ENCODE measurements around the gene VWF.

- TF ChIP-seq CTCF (IDR thresholded peaks at IDR 0.05) (no peak), POLR2A (IDR thresholded peaks at IDR 0.05) (no peak)
These were observed 7.9 kb downstream of the VWF start for GRCh38 chr12:6116471-6117021.

Data from heart left ventricle (tissue), 13 donors.